ENCODE results near the gene PIH1D2. TPM values are rescaled to one million over a fixed set of nuclear protein-coding genes. Genes with fewer than 3 reads are reported as not detected.

PIH1D2 gene
- total and polyA plus RNA-seq, 2 donors (not counting 1 experiment from before 2014, with no cell fraction given), result 0.06 to 0.67 TPM

- no peak overlapping the region for H3K9ac ChIP-seq (ENCODE audit: low read length)
- H3K4me1 Mint-ChIP-seq, result peaks cover 6% of the 10 kb centered on the region
- ChIA-PET POLR2A (no interaction called here), CTCF (interaction anchor here (1.9 kb wide), 1 partner anchor 10 kb away, joined by 11 read pairs; no protein-coding TSS in a partner anchor)
- TF ChIP-seq CTCF (IDR thresholded peaks at IDR 0.05) (no peak), EZH2 (IDR thresholded peaks at IDR 0.05; ENCODE audit: borderline replicate concordance, insufficient read depth, low read depth, low read length, poor library complexity, severe bottlenecking) (no peak)
- no peak overlapping the region for H2AFZ ChIP-seq (ENCODE audit: insufficient read depth, low read depth, low read length, poor library complexity, severe bottlenecking)
- H3K4me1 ChIP-seq (ENCODE audit: control insufficient read depth in 2 of 2, insufficient read depth in 2 of 2, low read length in 2 of 2), result peaks cover 0 to 5% of the 10 kb centered on the region in 2 donors
- no peak overlapping the region for H3K4me2 ChIP-seq (replicated peaks; ENCODE audit: low read depth, low read length, poor library complexity, severe bottlenecking)
- H3K27me3 Mint-ChIP-seq, result no peaks in the 10 kb centered on the region
- H3K4me3 Mint-ChIP-seq, result no peak overlapping the region
- no CpG with 5 or more reads among the region's 4 CpGs for WGBS (ENCODE audit: insufficient coverage)
- no peaks in the 10 kb centered on the region for H3K9me3 ChIP-seq (ENCODE audit: control extremely low read depth in 1 of 3, control insufficient read depth in 2 of 3, insufficient read depth in 1 of 3, low read length in 2 of 3)
- no peak overlapping the region for H3K27ac ChIP-seq (ENCODE audit: low read length in 2 of 2)
- no peak overlapping the region for H3K27ac Mint-ChIP-seq
- intact Hi-C loops (cut with micrococcal nuclease), result no loop called here
- H3K27me3 ChIP-seq (replicated peaks in 1 of 4; ENCODE audit: control extremely low read depth in 1 of 4, control insufficient read depth in 3 of 4, insufficient read depth in 4 of 4, low read length in 3 of 4), result no peaks in the 10 kb centered on the region
- no peak for DNase-seq
- no peaks in the 10 kb centered on the region for H3K36me3 ChIP-seq (replicated peaks in 1 of 2; ENCODE audit: control extremely low read depth in 1 of 2, control insufficient read depth in 1 of 2, extremely low read depth in 1 of 2, insufficient read depth in 2 of 2, low read length in 1 of 2)
- H3K9me3 Mint-ChIP-seq (ENCODE audit: insufficient read depth), result no peaks in the 10 kb centered on the region
- H3K4me3 ChIP-seq (ENCODE audit: control extremely low read depth in 1 of 5, extremely low read depth in 1 of 5, insufficient read depth in 1 of 5, low read depth in 2 of 5, low read length in 4 of 5), result no peak overlapping the region
- no peaks in the 10 kb centered on the region for H3K79me2 ChIP-seq (ENCODE audit: control insufficient read depth, insufficient read depth, low read length)
- no peak for ATAC-seq (ENCODE audit: low read depth)
- no peaks in the 10 kb centered on the region for H4K20me1 ChIP-seq (ENCODE audit: control insufficient read depth, insufficient read depth, low read length, poor library complexity, severe bottlenecking)
These were observed 49.3 kb upstream of the PIH1D2 start for GRCh38 chr11:112123129-112123528.

DNA sequence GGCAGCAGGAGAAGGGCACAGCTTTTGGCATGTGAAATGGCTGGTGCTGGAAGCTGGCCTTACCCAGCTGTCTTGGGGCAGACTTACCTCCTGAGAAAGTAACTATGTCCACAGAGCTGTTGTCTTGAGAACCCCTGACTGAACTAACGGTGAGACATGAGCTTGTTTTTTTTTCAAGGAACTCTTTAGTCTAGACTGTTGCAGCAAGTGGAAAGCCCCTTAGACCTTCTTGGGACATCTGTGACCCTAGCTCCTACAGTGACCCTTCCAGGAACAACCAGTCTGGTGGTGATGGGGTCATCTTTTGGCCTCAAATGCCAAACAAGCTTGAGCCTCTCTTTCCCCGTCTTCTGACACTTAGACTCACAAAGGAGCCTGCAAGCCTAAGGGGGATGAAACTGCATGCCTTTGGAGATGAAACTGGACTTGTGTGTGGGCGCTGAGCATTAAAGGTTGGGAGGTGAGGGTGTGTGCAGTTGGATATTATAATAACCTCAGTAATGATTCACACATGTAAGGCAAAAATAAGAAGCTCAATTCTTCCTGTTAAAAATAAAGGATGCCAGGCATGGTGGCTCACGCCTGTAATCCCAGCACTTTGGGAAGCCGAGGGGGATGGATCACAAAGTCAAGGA lies 48.3 kb upstream of the PIH1D2 start:
- POLR2A ChIA-PET, result no interaction called here
- no peak overlapping the region for H3K4me3 ChIP-seq (ENCODE audit: control extremely low read depth in 1 of 5, extremely low read depth in 1 of 5, insufficient read depth in 1 of 5, low read depth in 2 of 5, low read length in 4 of 5)
- no peaks in the 10 kb centered on the region for H3K27me3 ChIP-seq (replicated peaks in 1 of 4; ENCODE audit: control extremely low read depth in 1 of 4, control insufficient read depth in 3 of 4, insufficient read depth in 4 of 4, low read length in 3 of 4)
- no peaks in the 10 kb centered on the region for H4K20me1 ChIP-seq (ENCODE audit: control insufficient read depth, insufficient read depth, low read length, poor library complexity, severe bottlenecking)
- CTCF ChIA-PET, result interaction anchor here (0.6 to 1.9 kb wide), 3 partner anchors 9 to 1022 kb away, joined by 3 to 11 read pairs (median 6); no protein-coding TSS in a partner anchor
- DNase-seq (no peak), ATAC-seq (ENCODE audit: low read depth) (no peak)
- no peak overlapping the region for H2AFZ ChIP-seq (ENCODE audit: insufficient read depth, low read depth, low read length, poor library complexity, severe bottlenecking)
- intact Hi-C loops (cut with micrococcal nuclease), result no loop called here
- no peak for TF ChIP-seq EZH2 (IDR thresholded peaks at IDR 0.05; ENCODE audit: borderline replicate concordance, insufficient read depth, low read depth, low read length, poor library complexity, severe bottlenecking)
- TF ChIP-seq CTCF (IDR thresholded peaks at IDR 0.05), result no peak
- peaks cover 0 to 5% of the 10 kb centered on the region in 2 donors for H3K4me1 ChIP-seq (ENCODE audit: control insufficient read depth in 2 of 2, insufficient read depth in 2 of 2, low read length in 2 of 2)
- no peak overlapping the region for H3K9ac ChIP-seq (ENCODE audit: low read length)
- H3K79me2 ChIP-seq (ENCODE audit: control insufficient read depth, insufficient read depth, low read length), result no peaks in the 10 kb centered on the region
- no peak overlapping the region for H3K27ac ChIP-seq (ENCODE audit: low read length in 2 of 2)
- H3K9me3 ChIP-seq (ENCODE audit: control extremely low read depth in 1 of 3, control insufficient read depth in 2 of 3, insufficient read depth in 1 of 3, low read length in 2 of 3), result no peaks in the 10 kb centered on the region
- no peak overlapping the region for H3K4me2 ChIP-seq (replicated peaks; ENCODE audit: low read depth, low read length, poor library complexity, severe bottlenecking)
- Mint-ChIP-seq H3K27ac (no peak overlapping the region), H3K9me3 (ENCODE audit: insufficient read depth) (no peaks in the 10 kb centered on the region), H3K27me3 (no peaks in the 10 kb centered on the region), H3K4me3 (no peak overlapping the region), H3K4me1 (peaks cover 6% of the 10 kb centered on the region)
- H3K36me3 ChIP-seq (replicated peaks in 1 of 2; ENCODE audit: control extremely low read depth in 1 of 2, control insufficient read depth in 1 of 2, extremely low read depth in 1 of 2, insufficient read depth in 2 of 2, low read length in 1 of 2), result no peaks in the 10 kb centered on the region
- no CpG with 5 or more reads among the region's 5 CpGs for WGBS (ENCODE audit: insufficient coverage)
